ENCODE measurements around the gene FAP. TPM values are rescaled to one million over a fixed set of nuclear protein-coding genes. Genes with fewer than 3 reads are reported as not detected.

Gene FAP
- total and polyA plus RNA-seq, 2 of the 8 experiments (the other 6 are each of a cell fraction or from before 2014, with no cell fraction given), result not detected

- Histone ChIP-seq H3K23ac (ENCODE audit: insufficient read length) (no peak overlapping the region), H2AFZ (ENCODE audit: low read length) (no peak overlapping the region), H3K79me2 (ENCODE audit: control insufficient read depth in 1 of 2, insufficient read depth in 2 of 2, low read length in 2 of 2) (no peaks in the 10 kb centered on the region), H3K36me3 (ENCODE audit: control insufficient read depth in 2 of 4, insufficient read depth in 4 of 4, low read length in 3 of 4) (no peaks in the 10 kb centered on the region), H4K91ac (replicated peaks; ENCODE audit: insufficient read length, low read length) (no peak overlapping the region), H4K20me1 (replicated peaks in 1 of 2; ENCODE audit: control insufficient read depth in 1 of 2, insufficient read depth in 2 of 2, low read length in 2 of 2) (no peaks in the 10 kb centered on the region), H2BK120ac (replicated peaks; ENCODE audit: low read depth, low read length) (no peak overlapping the region), H3K4ac (replicated peaks; ENCODE audit: insufficient read length, low read depth, low read length) (no peak overlapping the region), H3K27ac (ENCODE audit: low read depth, low read length) (no peak overlapping the region), H3K4me1 (replicated peaks in 1 of 4; ENCODE audit: control insufficient read depth in 3 of 4, insufficient read depth in 4 of 4, low read length in 3 of 4) (no peaks in the 10 kb centered on the region), H3K56ac (replicated peaks; ENCODE audit: insufficient read length, low read depth, low read length) (no peak overlapping the region), H2BK5ac (ENCODE audit: low read depth, low read length) (no peak overlapping the region), H3K27me3 (replicated peaks in 1 of 4; ENCODE audit: control insufficient read depth in 3 of 4, extremely low read depth in 1 of 4, insufficient read depth in 3 of 4, low read length in 3 of 4) (no peaks in the 10 kb centered on the region; a peak in 1 of 7 replicates), H2BK15ac (ENCODE audit: low read length) (no peak overlapping the region), H3K9ac (replicated peaks in 1 of 4; ENCODE audit: extremely low read depth in 1 of 4, low read depth in 3 of 4, low read length in 3 of 4) (no peak overlapping the region), H4K8ac (ENCODE audit: extremely low read depth, insufficient read depth, low read length) (no peak overlapping the region), H3K4me3 (ENCODE audit: extremely low read depth in 1 of 4, insufficient read depth in 2 of 4, low read depth in 3 of 4, low read length in 4 of 4) (no peak overlapping the region), H3K18ac (ENCODE audit: extremely low read depth, low read length) (no peak overlapping the region), H3K4me2 (ENCODE audit: insufficient read depth in 1 of 2, low read depth in 2 of 2, low read length in 2 of 2) (no peak overlapping the region), H2BK12ac (ENCODE audit: low read depth, low read length) (no peak overlapping the region), H3K23me2 (ENCODE audit: low read depth, low read length) (no peaks in the 10 kb centered on the region), H3K79me1 (ENCODE audit: low read depth, low read length) (no peaks in the 10 kb centered on the region), H3K14ac (ENCODE audit: insufficient read length) (no peak overlapping the region), H3K9me3 (ENCODE audit: insufficient read depth in 2 of 2, low read depth in 1 of 2, low read length in 1 of 2) (no peaks in the 10 kb centered on the region), H2BK20ac (ENCODE audit: low read length) (no peak overlapping the region), H2AK5ac (ENCODE audit: low read depth, low read length) (no peak overlapping the region), H4K5ac (ENCODE audit: insufficient read length, low read depth, low read length) (no peak overlapping the region)
- no peak for TF ChIP-seq SIN3A (conservative IDR thresholded peaks at IDR 0.05 in 1 of 2, IDR thresholded peaks at IDR 0.05 in 1 of 2; ENCODE audit: low read depth in 1 of 2, low read length in 2 of 2)
- no peak for TF ChIP-seq NANOG (IDR thresholded peaks at IDR 0.05; ENCODE audit: insufficient read depth, low read depth, low read length, poor library complexity, severe bottlenecking)
- no peak for TF ChIP-seq SIRT6 (IDR thresholded peaks at IDR 0.05; ENCODE audit: low read length)
- no peak for TF ChIP-seq JUN (IDR thresholded peaks at IDR 0.05; ENCODE audit: low read depth, low read length)
- TF ChIP-seq MAFK (IDR thresholded peaks at IDR 0.05; ENCODE audit: low read depth, low read length), result no peak
- TF ChIP-seq SP1 (IDR thresholded peaks at IDR 0.05; ENCODE audit: low read depth, low read length), result no peak
- TF ChIP-seq USF2 (IDR thresholded peaks at IDR 0.05; ENCODE audit: low read length), result no peak
- no peak for TF ChIP-seq ZNF274 (IDR thresholded peaks at IDR 0.05; ENCODE audit: borderline replicate concordance, extremely low read depth, low read length)
- TF ChIP-seq CTCF (IDR thresholded peaks at IDR 0.05; ENCODE audit: control extremely low read depth in 1 of 3, insufficient read depth in 1 of 3, low read depth in 1 of 3, low read length in 3 of 3), result no peak
- DNase-seq (ENCODE audit: low read depth in 1 of 2, low spot score in 2 of 2) (no peak), FAIRE-seq (no peak)
- 85% methylated on average over 2 of the region's 2 CpGs; no CpG with 5 or more reads in 1 of the 2 experiments for WGBS, 2 experiments (ENCODE audit: extremely low coverage in 1 of 2, insufficient coverage in 1 of 2, insufficient read length in 1 of 2, insufficient replicate concordance in 2 of 2, low coverage in 1 of 2, low lambda C conversion rate in 2 of 2, missing lambda C conversion rate in 1 of 2)
- CTCF ChIA-PET (ENCODE audit: partially characterized antibody), result interaction anchor here (1.6 kb wide), 1 partner anchor 30 kb away, joined by 5 read pairs; no protein-coding TSS in a partner anchor
- POLR2A ChIA-PET (ENCODE audit: partially characterized antibody), result interaction anchor here (0.6 to 1.0 kb wide), 2 partner anchors 12 to 811 kb away, joined by 3 read pairs; no protein-coding TSS in a partner anchor
Observed at GRCh38 chr2:162254236-162254871, 11.1 kb upstream of the FAP start.

Measured in H1 (cell line).